ENCODE data around the gene MRPS26. TPM values are rescaled to one million over a fixed set of nuclear protein-coding genes. Genes with fewer than 3 reads are reported as not detected.

The MRPS26 gene
- total and polyA plus RNA-seq, 2 donors from 2014 or later, result 39.8 to 109 TPM

GRCh38 chr20:3084986-3085360 lies 39.1 kb downstream of the MRPS26 start:
- no peaks in the 10 kb centered on the region for H3K9me3 ChIP-seq (ENCODE audit: control insufficient read depth in 2 of 3, insufficient read depth in 1 of 3, low read length in 3 of 3)
- intact Hi-C loops (cut with DNase I), result no loop called here
- H3K9ac ChIP-seq (ENCODE audit: low read length in 3 of 3), result no peak overlapping the region
- FAIRE-seq, result no peak
- TF ChIP-seq CTCF (IDR thresholded peaks at IDR 0.05; ENCODE audit: borderline replicate concordance, extremely low read depth, insufficient read depth), result no peak
- peaks cover 0 to 7% (median 6%) of the 10 kb centered on the region in 3 donors for H3K4me1 ChIP-seq (ENCODE audit: control insufficient read depth in 2 of 3, insufficient read depth in 2 of 3, low read depth in 1 of 3, low read length in 3 of 3)
- DNase-seq, result no peak
- peaks cover 13% of the 10 kb centered on the region for H3K27me3 ChIP-seq (ENCODE audit: control insufficient read depth, insufficient read depth, low read length)
- H3K36me3 ChIP-seq (ENCODE audit: control insufficient read depth in 2 of 3, insufficient read depth in 3 of 3, low read length in 3 of 3), result no peaks in the 10 kb centered on the region
- no peak overlapping the region for H3K4me3 ChIP-seq (ENCODE audit: low read length in 3 of 3)
- H3K27ac ChIP-seq (ENCODE audit: low read depth in 2 of 2, low read length in 2 of 2), result no peak overlapping the region

GRCh38 chr20:3085571-3086072 lies 39.8 kb downstream of the MRPS26 start:
- DNase-seq (peak in 1 of 5 donors; percentile 57), FAIRE-seq (no peak)
- Histone ChIP-seq H3K9ac (ENCODE audit: low read length in 3 of 3) (no peak overlapping the region), H3K27me3 (ENCODE audit: control insufficient read depth, insufficient read depth, low read length) (peaks cover 10% of the 10 kb centered on the region), H3K9me3 (ENCODE audit: control insufficient read depth in 2 of 3, insufficient read depth in 1 of 3, low read length in 3 of 3) (no peaks in the 10 kb centered on the region), H3K27ac (ENCODE audit: low read depth in 2 of 2, low read length in 2 of 2) (no peak overlapping the region), H3K36me3 (ENCODE audit: control insufficient read depth in 2 of 3, insufficient read depth in 3 of 3, low read length in 3 of 3) (no peaks in the 10 kb centered on the region), H3K4me1 (ENCODE audit: control insufficient read depth in 2 of 3, insufficient read depth in 2 of 3, low read depth in 1 of 3, low read length in 3 of 3) (peaks cover 0 to 6% (median 4%) of the 10 kb centered on the region in 3 donors), H3K4me3 (ENCODE audit: low read length in 3 of 3) (no peak overlapping the region)
- TF ChIP-seq CTCF (IDR thresholded peaks at IDR 0.05; ENCODE audit: borderline replicate concordance, extremely low read depth, insufficient read depth), result no peak
- intact Hi-C loops (cut with DNase I), result no loop called here

GRCh38 chr20:3088031-3088430 lies 42.2 kb downstream of the MRPS26 start:
- H3K27ac ChIP-seq (ENCODE audit: low read depth in 2 of 2, low read length in 2 of 2), result no peak overlapping the region
- no peak overlapping the region for H3K4me3 ChIP-seq (ENCODE audit: low read length in 3 of 3)
- peaks cover 3% of the 10 kb centered on the region for H3K27me3 ChIP-seq (ENCODE audit: control insufficient read depth, insufficient read depth, low read length)
- DNase-seq, result peak in 1 of 5 donors; percentile 45
- no peaks in the 10 kb centered on the region for H3K36me3 ChIP-seq (ENCODE audit: control insufficient read depth in 2 of 3, insufficient read depth in 3 of 3, low read length in 3 of 3)
- no peak for TF ChIP-seq CTCF (IDR thresholded peaks at IDR 0.05; ENCODE audit: borderline replicate concordance, extremely low read depth, insufficient read depth)
- H3K4me1 ChIP-seq (ENCODE audit: control insufficient read depth in 2 of 3, insufficient read depth in 2 of 3, low read depth in 1 of 3, low read length in 3 of 3), result peaks cover 0 to 3% (median 0%) of the 10 kb centered on the region in 3 donors
- intact Hi-C loops (cut with DNase I), result no loop called here
- no peak for FAIRE-seq
- H3K9me3 ChIP-seq (ENCODE audit: control insufficient read depth in 2 of 3, insufficient read depth in 1 of 3, low read length in 3 of 3), result no peaks in the 10 kb centered on the region
- H3K9ac ChIP-seq (ENCODE audit: low read length in 3 of 3), result no peak overlapping the region

- H3K4me3 ChIP-seq (ENCODE audit: low read length in 3 of 3), result no peak overlapping the region
- H3K27ac ChIP-seq (ENCODE audit: low read depth in 2 of 2, low read length in 2 of 2), result no peak overlapping the region
- intact Hi-C loops (cut with DNase I), result no loop called here
- no peaks in the 10 kb centered on the region for H3K36me3 ChIP-seq (ENCODE audit: control insufficient read depth in 2 of 3, insufficient read depth in 3 of 3, low read length in 3 of 3)
- no peaks in the 10 kb centered on the region for H3K4me1 ChIP-seq (ENCODE audit: control insufficient read depth in 2 of 3, insufficient read depth in 2 of 3, low read depth in 1 of 3, low read length in 3 of 3)
- H3K27me3 ChIP-seq (ENCODE audit: control insufficient read depth, insufficient read depth, low read length), result no peaks in the 10 kb centered on the region
- TF ChIP-seq CTCF (IDR thresholded peaks at IDR 0.05; ENCODE audit: borderline replicate concordance, extremely low read depth, insufficient read depth), result no peak
- no peak for DNase-seq
- no peak overlapping the region for H3K9ac ChIP-seq (ENCODE audit: low read length in 3 of 3)
- FAIRE-seq, result no peak
- no peaks in the 10 kb centered on the region for H3K9me3 ChIP-seq (ENCODE audit: control insufficient read depth in 2 of 3, insufficient read depth in 1 of 3, low read length in 3 of 3)
These were observed 44.7 kb downstream of the MRPS26 start for GRCh38 chr20:3090565-3090964.

All from kidney (tissue), 14 donors.